A549 (cell line): ENCODE data around the gene CNST.

Experiments used
- CEBPB ChIP-seq, 2 experiments: fragments of >200 bp in 1 of 2; sonication (Bioruptor Twin) in 1 of 2; formaldehyde crosslinking in 1 of 2; IDR thresholded peaks; 2 replicates each; pipeline ENCODE4 v1.6.1; 2012 to 2016
- CTCF ChIP-seq: fragments of >200 bp; sonication (Bioruptor Twin); formaldehyde crosslinking; IDR thresholded peaks from 3 replicates; pipeline ENCODE4 v1.5.1; 2016
- MYC ChIP-seq: IDR thresholded peaks from 2 replicates; pipeline ENCODE4 v1.6.1; 2012; ENCODE audit warnings: mild to moderate bottlenecking, inconsistent platforms, low read length, improper control_type of control experiment, borderline replicate concordance
- RAD21 ChIP-seq, 2 experiments: fragments of >200 bp in 1 of 2; sonication (Bioruptor Twin) in 1 of 2; formaldehyde crosslinking in 1 of 2; IDR thresholded peaks in 1 of 2; conservative IDR thresholded peaks in 1 of 2; 2 replicates in 1 of 2; 3 replicates in 1 of 2; pipeline ENCODE4 v1.6.1; 2012 to 2018; ENCODE audit warnings: inconsistent platforms in 1 of 2
- RARB ChIP-seq: fragments of 250-450 bp; sonication (Bioruptor Pico); IDR thresholded peaks from 2 replicates; pipeline ENCODE4 v1.8.0; 2021; ENCODE audit warnings: mild to moderate bottlenecking, moderate library complexity
- ZC3H11A ChIP-seq: fragments of 450-650 bp; IDR thresholded peaks from 2 replicates; pipeline ENCODE4 v1.6.1; 2014; ENCODE audit warnings: antibody characterized with exemption, mild to moderate bottlenecking

GRCh38 chr1:246624091-246624490 lies 57.8 kb downstream of the CNST start:
- TF ChIP-seq CTCF (no peak), MYC (no peak), ZC3H11A (no peak), RARB (no peak), RAD21 (conservative IDR thresholded peaks at IDR 0.05 in 1 of 2, IDR thresholded peaks at IDR 0.05 in 1 of 2) (no peak), CEBPB (IDR thresholded peaks at IDR 0.05) (no peak)
